Renal cortex interstitium (tissue), 11 donors: Measurements from ENCODE around the gene C17orf114.

ENCODE experiments used
- DNase-seq, 11 donors: peaks; one replicate each; pipeline ENCODE4 v3.0.0-alpha.2; 2013; ENCODE audit warnings: low read depth in 9 of 11, low spot score in 4 of 11; ENCODE audit errors: extremely low read depth in 1 of 11

The C17orf114 gene

DNA sequence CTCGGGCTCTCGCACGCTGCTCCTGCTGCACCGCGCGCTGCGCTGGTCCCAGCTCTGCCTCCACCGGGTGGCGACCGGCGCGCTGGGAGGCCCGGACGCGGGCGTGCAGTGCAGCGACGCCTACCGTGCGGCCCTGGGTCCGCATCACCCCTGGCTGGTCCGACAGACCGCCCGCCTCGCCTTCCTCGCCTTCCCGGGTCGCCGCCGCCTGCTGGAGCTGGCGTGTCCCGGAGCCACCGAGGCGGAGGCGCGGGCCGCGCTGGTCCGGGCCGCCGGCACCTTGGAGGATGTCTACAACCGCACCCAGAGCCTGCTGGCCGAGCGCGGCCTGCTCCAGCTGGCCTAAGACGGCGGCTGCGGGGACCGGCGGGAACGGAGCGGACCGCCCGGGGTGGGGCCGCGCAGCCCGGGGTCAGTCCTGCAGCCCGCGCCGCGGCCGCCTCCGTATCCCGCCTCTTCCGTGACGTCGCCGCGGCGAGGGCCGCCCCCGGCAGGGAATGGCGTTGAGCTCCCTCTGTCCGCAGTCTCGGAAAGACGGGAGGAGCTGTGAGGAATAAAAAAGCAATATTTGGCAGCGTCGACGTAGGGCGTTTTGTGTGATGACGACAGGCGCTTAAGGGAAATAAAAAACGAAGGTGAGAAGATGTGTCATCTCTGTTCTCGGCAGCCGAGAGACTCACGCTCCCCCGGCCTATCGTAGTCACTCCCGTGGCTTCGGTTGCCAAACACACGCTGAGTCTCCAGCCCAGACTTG lies 12.0 kb downstream of the C17orf114 start:
- peak in 7 of 11 donors; percentile 69 to 77 (median 75) for DNase-seq

DNA sequence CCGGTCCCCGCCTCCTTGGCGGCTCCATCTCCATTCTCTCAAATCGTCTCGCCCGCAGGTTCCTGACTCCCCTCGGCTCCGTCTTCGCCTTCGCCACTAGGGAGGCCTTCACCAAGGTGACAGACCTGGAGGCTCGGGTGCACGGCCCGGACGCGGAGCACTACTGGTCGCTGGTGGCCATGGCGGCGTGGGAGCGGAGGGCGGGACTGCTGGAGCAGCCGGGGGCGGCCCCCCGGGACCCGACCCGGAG lies 12.5 kb downstream of the C17orf114 start:
- DNase-seq, result no peak

DNA sequence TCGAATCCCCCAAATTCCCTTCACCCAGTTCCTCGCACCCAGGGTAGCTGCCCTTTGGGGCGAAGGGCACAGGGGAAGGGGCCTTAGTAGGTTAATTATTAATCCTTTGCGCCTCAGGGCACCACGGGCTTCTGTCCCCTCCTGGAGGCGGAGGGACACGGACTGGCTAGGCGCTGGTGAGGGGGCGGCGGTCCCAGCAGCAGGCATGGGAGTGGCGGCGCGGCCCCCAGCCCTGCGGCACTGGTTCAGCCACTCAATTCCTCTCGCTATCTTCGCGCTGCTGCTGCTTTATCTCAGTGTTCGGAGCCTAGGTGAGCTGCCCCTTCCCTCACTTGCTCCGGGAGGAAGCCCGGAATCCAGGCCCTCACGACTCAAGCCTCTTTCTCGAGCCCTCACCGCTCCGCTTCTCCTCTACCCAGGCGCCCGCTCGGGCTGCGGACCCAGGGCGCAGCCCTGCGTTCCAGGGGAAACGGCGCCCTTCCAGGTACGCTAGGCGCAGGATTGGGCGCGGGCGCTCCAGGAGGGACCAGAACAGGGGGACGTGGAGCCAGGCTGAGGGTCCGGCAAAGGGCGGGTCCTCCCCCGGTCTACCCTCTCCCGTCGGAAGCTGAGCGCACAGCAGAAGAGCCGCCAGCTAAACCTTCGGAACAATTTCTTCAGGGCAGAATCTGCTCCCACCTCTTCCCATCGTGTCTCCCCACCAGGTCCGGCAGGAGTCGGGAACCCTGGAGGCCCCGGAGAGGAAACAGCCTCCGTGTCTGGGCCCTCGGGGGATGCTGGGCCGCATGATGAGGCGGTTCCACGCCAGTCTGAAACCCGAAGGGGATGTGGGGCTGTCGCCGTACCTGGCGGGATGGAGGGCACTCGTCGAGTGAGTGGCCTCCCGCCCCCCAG lies 13.1 kb downstream of the C17orf114 start, which contains the start of gene GLTPD2:
TSS of gene GLTPD2 (plus strand) at position 158 of the 894 bp plus-strand sequence. CDS start at position 206, 48 bp downstream.
- DNase-seq, result peak in 1 of 11 donors; percentile 14

DNA sequence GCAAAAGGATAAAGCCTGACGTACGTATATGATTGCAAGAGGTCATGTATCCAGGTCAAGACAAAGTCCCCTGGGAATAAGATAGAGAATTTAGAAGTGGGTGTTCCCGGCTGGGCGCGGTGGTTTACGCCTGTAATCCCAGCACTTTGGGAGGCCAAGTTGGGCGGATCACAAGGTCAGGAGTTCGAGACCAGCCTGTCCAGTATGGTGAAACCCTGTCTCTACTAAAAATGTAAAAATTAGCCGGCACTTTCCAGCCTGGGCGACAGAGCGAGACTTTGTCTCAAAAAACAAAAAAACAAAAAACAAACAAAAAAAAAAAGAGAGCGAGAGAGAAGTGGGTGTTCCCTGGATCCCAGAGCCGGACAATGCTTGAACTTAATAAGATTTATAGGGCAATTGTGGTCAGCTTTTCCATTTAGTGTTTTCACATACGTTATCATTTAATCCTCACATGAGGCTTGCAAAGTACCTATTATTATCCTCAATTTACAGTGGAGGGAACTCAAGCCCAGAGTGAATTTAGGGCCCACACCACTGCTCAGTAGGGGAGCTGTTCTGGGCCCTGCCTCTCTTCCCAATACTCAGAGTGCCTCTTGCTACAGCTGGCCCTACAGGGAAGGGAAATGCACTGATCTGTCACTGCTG lies 13.8 kb downstream of the C17orf114 start:
- no peak for DNase-seq

DNA sequence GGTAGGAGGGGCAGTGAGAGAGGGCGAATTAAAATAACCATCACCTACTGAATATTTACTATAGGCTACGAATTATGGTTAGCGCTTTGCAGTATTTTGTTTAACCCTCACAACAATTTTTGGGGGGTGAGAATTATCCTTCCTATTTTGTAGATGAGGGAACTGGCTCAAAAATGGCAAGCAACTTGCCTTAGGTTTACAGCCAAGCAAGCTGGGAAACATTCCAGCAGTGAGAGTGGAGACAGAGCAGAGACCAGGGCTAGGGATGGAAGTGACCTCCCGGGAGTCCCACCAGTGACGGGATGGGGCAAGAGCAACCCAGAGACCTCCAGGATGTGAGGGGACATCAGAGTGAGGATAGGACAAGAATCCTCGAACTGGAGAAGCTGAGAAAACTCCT lies 15.6 kb downstream of the C17orf114 start:
- DNase-seq, result no peak

DNA sequence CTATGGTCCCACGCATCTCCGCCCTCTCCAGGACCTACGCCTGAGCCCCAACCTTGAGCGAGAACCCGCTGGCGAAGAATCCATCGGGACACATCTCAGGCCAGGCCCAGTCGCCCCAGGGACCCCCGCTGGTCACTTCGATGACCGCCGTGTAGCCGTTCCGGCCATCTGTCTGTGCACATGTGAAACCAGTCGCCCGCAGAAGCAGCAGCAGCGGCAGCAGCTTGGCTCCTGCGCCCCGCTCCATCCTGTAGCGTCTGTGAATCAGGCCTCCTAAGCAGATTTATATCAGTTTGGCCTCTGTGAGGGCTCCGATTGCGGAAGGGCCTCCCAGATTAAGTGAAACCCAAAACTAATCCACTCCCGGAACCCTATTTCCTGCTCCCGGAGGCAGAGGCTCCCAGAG lies 16.0 kb downstream of the C17orf114 start, which contains the start of gene VMO1:
TSS of gene VMO1 (minus strand) at position 259 of the 406 bp plus-strand sequence. CDS start at position 247, 12 bp downstream.
- DNase-seq, result peak in 1 of 11 donors; percentile 21

DNA sequence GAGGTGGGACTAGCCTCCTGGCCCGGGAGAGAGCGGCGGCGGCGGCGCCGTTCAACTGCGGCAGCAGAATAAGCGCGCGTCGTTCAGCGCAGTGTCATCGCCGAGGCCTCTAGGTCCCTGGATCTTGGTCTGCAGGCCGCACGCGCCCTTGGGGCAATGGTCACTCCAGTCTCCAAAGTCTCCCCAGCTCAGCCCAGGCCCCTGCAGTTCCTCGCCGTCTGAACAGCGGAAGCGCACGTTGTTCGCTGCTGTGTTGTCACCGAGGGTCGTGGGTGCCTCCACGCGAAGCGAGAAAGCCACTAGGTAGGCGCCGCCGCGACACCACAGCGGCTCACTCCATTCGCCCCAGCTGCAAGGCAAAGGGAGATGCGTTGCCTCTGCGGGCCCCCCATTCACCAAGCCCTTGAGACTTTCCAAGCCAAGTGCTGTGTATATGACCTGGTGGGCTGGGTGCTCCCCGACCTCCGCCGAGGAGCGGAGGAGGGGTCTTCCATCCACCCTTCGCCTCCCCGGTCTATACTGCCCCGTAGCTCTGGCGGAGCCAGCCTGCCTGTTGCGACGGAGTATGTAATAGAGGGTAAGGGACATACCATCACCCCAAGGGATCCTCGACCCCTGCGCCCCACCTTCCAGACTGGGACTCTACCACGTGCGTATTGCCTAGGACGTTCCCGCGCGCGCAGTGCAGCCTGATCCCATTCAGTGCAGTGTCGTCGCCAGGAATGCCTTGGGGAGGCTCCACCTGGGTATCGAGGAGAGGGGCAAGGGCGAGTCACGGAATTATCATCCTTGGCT lies 16.6 kb downstream of the C17orf114 start:
- DNase-seq, result peak in 1 of 11 donors; percentile 11

DNA sequence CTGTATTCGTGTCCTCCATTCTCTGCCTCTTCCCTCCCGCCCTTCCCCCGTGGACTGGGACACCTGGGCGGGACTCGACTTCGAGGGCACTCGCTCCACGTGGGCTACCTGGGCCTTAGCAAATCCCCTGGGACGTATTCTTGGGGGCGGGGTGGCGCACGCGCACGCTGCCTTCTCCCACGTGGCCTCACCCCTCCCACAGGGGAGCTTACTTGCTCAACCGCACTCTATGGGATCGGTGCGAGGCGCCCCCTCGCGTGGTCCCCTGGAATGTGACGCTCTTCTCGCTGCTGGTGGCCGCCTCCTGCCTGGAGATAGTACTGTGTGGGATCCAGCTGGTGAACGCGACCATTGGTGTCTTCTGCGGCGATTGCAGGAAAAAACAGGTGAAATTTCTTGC lies 19.5 kb downstream of the C17orf114 start:
- no peak for DNase-seq

DNA sequence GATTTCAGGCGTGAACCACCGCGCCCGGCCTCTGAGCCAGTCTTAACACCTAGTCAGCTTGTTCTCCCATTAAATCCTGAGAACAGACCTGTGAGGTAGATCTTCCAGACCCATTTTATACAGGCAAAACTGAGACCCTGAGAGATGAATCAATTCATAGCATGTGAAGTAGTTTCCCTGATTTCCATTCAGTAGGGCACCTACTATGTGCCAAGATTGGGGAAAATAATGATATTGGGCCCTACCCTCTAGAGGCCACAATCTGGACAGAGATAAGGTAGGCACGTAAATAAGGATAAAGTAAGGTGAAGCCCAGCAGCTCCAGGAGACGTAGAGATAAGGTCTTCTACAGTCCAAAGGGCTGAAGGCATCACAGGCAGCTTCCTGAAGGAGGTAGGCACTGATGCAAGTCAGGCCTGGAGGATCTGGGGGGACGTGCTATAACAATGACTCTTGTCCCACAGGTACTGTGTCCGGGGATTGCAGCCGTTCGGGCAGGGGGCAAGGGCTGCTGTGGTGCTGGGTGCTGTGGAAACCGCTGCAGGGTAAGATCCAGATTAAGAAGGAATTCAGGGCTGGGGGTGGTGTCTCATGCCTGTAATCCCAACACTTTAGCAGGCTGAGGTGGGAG lies 21.7 kb downstream of the C17orf114 start:
- no peak for DNase-seq

DNA sequence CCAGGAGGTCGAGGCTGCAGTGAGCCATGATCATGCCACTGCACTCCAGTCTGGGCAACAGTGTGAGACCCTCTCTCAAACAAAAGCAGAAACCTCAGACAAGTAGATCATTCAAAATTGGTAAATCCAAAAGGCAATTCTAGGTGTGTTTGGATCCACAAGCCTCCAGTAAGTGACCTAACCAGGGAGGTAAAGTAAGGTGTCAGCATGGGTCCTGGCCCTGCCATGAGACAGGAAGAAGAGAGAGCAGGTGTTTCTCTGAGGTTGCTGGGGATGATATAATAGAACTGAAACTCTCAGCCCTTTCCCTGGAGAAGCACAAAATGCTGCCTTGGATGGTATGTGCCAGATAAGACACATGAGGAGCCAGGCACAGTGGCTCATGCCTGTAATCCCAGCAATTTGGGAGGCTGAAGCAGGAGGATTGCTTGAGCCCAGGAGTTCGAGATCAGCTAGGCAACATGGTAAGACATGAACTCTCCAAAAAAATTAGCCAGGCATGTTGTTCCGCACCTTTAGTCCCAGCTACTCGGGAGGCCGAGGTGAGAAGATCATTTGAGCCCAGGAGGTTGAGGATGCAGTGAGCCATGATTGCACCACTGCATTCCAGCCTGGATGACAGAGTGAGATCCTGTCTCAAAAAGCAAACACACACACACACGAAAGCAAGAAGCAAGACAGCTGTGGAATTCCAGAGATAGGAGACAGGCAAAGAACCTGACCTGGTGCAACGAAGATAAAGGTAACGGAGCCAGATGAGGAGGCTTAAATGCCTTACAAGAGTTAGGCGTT lies 24.0 kb downstream of the C17orf114 start:
- DNase-seq, result no peak

DNA sequence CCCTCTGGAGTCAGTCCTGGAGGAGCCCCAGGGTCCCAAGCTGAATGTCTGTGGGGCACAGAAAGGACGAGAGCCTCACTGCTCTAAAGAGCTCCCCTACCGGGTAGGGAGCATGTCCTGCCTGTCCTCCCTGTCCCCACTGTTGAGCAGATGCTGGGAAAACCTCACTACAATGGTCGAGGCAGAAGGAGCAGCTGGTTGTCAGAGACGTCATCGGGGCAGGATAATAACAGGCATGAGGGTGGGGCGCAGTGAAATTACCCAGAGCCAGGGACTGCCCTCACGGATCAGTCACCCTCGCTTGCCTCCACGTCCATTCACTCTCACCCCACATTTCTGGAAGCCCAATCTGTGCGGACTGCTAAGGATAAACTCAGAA lies 29.9 kb downstream of the C17orf114 start:
- no peak for DNase-seq

DNA sequence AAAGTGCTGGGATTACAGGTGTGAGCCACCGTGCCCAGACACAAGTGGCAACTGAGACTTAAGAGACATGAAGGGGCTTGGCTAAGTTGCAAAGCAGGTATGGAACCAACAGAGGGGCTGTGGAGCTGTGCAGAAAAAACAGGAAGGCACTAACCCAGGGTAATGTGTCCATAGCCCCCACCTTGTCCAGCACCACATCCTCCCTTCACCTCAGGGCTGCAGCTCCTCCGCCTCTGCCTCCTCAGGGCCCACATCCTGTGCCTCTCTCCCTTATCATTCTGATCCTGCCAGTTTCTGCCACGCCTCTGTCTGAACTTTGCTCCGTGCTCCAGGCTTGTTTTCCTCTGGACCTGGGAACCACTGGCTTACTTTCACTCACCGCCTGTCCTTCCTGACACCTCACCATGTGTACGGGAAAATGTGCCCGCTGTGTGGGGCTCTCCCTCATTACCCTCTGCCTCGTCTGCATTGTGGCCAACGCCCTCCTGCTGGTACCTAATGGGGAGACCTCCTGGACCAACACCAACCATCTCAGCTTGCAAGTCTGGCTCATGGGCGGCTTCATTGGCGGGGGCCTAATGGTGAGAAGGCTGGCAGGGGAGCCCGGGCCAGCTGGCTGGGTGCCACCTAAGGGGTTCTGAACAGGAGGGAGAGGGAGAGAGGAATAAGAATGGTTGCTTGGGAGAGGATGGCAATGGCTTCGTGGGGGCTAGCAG lies 30.5 kb downstream of the C17orf114 start, which contains the start of gene TM4SF5:
TSS of gene TM4SF5 (plus strand) at position 368 of the 716 bp plus-strand sequence. CDS start at position 405, 37 bp downstream.
- no peak for DNase-seq

DNA sequence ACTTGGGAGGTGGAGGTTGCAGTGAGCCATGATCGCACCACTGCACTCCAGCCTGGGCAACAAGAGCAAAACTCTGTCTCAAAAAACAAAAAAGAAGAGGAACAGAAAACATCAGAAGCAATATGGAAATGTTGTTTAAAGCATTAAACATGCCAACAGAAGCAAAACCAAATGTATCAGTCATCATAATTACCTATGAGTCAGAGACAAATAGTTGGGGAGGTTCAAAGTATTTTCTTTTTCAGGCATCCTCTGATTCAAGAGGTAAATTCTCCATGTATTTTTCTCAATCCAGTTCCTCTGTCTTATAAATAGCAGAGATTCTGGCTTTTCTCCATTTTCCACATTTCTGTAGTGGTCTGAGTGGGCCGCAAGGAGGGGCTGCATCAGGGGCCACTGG lies 32.5 kb downstream of the C17orf114 start:
- no peak for DNase-seq

DNA sequence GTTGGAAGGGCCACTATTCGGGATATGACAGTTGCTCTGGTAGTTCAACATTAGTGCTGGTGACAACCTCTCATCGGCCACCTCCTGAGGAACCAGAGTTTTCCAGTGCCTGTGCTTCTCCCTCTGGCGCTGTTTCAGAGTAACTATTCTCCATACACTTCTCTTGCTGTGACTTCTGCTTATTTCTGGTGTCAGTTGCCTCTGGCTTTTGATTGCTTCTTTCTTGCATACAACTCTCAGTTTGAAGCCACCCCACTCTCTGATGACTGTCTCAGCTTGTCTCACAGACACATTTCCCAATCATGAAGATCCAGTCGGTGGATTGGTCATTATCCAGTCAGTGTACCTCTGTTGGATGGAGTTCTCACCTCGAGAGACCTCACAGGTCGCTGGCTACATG lies 33.8 kb downstream of the C17orf114 start:
- no peak for DNase-seq

DNA sequence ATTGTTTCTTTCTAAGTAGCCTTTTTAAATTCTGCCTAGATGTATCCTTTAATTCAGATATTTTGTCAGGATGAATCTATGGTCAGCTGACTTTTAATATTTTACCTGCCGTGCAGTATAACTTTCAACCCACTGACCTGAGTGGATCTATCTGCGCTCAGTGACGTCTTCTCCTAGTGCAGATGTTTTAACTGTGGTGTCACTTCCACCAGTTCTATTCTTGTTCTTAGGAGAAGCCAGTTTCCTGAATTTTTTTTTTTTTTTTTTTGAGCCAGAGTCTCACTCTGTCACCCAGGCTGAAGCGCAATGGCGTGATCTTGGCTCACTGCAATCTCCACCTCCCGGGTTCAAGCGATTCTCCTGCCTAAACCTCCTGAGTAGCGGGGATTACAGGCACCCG lies 35.4 kb downstream of the C17orf114 start:
- no peak for DNase-seq

DNA sequence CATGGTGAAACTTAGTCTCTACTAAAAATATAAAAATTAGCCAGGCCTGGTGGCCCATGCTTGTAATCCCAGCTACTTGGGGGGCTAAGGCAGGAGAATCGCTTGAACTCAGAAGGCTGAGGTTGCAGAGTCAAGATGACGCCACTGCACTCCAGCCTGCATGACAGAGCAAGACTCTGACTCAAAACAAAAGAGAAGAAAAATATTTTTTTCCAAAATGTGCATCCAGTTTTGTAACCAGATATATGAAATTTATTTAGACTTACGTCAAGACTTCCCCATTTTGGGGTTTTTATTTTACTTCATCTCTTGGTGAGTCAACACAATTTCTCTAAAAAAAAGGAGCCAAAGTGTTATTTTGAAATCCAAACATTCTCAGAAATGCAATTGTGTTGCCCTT lies 35.9 kb downstream of the C17orf114 start:
- no peak for DNase-seq

DNA sequence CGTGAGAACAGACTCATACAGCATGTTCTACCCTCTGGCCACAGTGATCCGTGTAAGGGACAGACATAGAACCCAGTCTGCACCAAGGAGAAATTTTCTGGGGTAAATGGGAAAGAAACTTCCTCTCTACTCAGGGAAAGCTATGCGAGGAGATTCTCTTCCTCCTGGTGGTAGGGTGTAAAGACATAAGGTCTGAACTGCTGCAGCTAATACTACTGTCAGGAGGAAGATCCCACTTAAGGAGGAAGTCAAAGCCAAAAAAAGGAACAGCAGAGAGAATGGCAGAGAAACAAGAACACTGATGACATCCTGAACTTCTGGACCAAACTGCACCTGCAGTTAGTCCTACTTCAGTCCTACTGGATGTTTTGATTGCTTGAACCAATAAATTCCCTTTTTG lies 37.5 kb downstream of the C17orf114 start:
- no peak for DNase-seq
